ENCODE measurements around the gene IDI1.

Gene IDI1

DNA sequence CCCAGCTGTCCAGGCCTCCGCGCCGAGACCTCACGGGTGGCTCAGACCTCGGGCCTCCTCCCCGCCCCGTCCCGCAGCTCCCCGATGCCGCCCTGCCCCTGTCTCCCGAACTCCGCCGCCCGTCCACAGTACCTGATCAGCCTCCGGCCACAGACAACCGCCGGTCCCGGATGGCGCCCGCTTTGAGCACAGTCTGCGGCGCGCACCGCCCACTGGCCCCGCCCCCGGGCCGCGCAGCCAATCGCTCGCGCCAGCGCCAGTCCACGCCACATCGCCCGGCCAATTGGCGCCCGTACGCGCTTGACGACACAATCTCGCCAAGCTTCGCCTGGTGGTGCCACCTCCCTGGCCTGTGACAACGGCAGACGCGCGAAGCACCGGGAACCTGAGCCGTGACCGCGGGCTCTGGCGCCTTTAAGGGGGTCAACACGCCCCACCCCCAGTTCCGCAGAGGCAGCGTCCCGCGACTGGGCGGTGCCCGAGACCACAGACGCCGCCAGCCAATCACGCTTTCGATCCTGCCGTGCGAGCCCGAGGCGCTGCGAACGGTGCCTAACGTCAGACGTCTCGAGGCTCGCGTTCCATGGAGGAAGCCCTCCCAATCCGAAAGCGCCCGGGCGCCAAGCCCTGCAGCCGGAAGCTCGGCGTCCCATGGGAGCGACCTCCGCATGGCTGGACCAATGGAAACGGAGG, at the start of gene IDI1:
Gene IDI1 (minus strand): TSS at position 388 of the 693 bp plus-strand sequence. CDS start 116 bp downstream, at position 272.
- TF ChIP-seq, protein P1, sequence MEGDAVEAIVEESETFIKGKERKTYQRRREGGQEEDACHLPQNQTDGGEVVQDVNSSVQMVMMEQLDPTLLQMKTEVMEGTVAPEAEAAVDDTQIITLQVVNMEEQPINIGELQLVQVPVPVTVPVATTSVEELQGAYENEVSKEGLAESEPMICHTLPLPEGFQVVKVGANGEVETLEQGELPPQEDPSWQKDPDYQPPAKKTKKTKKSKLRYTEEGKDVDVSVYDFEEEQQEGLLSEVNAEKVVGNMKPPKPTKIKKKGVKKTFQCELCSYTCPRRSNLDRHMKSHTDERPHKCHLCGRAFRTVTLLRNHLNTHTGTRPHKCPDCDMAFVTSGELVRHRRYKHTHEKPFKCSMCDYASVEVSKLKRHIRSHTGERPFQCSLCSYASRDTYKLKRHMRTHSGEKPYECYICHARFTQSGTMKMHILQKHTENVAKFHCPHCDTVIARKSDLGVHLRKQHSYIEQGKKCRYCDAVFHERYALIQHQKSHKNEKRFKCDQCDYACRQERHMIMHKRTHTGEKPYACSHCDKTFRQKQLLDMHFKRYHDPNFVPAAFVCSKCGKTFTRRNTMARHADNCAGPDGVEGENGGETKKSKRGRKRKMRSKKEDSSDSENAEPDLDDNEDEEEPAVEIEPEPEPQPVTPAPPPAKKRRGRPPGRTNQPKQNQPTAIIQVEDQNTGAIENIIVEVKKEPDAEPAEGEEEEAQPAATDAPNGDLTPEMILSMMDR (conservative IDR thresholded peaks at IDR 0.05; ENCODE audit: low read depth, low read length), result no peak
- H3K4me3 ChIP-seq (ENCODE audit: low read depth, low read length), result peak within 1 kb of the TSS; percentile 91
- DNase-seq (ENCODE audit: low read depth), result peak; percentile 100

DNA sequence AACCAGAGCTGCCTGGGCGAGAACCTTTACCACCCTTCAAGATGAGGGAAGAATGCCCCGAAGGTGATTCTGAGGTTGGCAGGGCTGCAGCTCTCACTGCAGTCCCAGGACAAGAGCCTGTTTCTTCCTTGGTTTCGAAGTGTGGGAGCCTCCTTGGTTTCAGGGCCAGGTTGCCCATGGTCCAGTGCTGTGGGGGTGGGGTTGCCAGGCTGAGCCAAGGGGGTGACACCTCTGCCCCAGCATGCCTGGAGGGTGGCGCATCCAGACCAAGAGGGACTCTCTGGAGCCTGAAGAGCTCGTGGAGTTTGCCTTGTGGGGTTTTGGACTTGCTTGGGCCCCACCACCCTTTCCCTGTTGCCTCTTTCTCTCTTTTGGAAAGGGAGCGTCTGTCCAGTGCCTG, 48.5 kb upstream of the IDI1 start:
- no peak for DNase-seq (ENCODE audit: low read depth)
- H3K4me3 ChIP-seq (ENCODE audit: low read depth, low read length), result no peak overlapping the region
- TF ChIP-seq, protein P1 (conservative IDR thresholded peaks at IDR 0.05; ENCODE audit: low read depth, low read length), result no peak

DNA sequence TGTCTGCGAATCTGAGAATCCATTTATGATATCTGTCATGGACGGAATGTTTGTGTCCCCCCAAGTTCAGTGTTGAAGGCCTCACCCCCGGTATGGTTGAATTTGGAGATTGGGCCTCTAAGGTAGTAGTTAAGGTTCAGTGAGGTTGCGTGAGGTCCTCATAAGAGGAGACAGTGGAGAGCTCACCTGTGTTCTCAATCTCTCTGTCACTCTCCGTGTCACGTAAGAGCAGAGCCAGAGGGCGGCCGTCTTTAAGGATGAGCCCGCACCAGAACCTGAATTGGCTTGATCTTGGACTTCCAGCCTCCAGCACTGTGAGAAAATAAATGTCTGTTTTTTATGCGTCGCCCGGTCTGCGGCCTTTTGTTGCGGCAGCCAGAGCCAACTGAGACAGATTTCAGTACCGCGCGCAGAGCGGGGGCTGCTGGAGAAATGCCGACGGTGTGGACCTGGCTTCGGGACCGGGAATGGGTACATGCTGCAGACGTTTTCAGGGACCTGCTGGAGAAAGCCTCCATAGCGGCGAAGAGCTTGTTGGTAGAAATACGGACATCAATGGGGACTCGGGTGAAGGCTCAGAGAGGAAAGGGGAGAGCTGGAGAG, 47.5 kb upstream of the IDI1 start:
- no peak overlapping the region for H3K4me3 ChIP-seq (ENCODE audit: low read depth, low read length)
- DNase-seq (ENCODE audit: low read depth), result no peak
- TF ChIP-seq, protein P1 (conservative IDR thresholded peaks at IDR 0.05; ENCODE audit: low read depth, low read length), result no peak

DNA sequence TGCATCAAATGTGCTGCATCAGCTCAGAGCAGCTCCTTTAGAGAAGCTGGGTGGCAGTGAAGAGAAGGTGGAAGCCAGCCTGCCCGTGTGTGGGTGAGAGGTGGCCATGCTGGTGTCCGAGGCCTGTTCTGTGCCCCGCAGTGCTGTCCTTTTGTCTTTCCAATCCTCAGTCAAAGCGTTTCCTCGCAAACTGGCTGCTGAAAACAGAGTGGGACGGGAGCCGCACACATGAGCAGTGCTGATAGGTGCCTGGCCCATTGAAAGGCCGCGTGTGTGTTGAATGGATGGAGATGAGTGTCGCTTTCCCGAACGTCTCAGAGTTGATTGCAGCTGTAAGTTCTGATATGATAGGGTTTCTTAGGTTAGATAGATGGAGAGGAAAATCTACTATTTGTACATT, 46.6 kb upstream of the IDI1 start:
- DNase-seq (ENCODE audit: low read depth), result no peak
- TF ChIP-seq, protein P1 (conservative IDR thresholded peaks at IDR 0.05; ENCODE audit: low read depth, low read length), result no peak
- no peak overlapping the region for H3K4me3 ChIP-seq (ENCODE audit: low read depth, low read length)

DNA sequence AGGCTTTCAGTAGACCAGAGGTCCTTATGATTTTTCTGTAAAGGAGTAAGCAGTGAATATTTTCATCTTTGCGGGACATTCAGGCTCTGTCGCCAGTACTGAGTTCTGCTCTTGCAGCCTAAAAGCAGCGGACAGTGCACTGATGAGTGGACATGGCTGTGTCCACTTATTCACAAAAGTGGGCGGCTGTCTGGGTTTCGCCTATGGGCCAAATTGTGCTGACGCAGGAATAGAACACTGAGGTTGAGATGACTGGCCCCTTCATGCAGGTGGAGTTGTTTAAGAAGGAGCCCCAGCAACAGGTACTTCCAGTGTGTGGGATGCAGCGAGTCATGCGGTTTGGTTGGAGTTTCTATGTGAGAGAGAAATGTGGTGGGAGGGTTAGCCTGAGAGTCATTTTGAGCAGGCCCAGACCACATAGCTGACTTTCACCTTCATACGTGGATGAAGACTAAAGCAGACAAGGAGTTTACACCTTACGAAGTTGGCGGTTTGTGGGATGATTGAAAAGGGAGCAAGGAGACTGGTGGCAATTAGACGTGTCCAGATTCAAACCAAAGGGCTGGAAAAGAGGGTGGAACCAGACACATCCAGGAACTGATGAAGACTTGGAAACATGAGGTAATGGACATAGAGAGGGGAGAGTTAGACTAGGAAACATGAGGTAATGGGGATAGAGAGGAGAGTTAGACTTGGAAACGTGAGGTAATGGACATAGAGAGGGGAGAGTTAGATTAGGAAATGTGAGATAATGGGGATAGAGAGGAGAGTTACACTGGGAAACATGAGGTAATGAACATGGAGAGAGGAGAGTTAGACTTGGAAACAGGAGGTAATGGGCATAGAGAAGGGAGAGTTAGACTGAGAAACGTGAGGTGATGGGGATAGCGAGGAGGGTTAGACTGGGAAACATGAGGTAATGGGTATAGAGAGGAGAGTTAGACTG, 45.5 kb upstream of the IDI1 start:
- TF ChIP-seq, protein P1 (conservative IDR thresholded peaks at IDR 0.05; ENCODE audit: low read depth, low read length), result no peak
- DNase-seq (ENCODE audit: low read depth), result no peak
- no peak overlapping the region for H3K4me3 ChIP-seq (ENCODE audit: low read depth, low read length)

DNA sequence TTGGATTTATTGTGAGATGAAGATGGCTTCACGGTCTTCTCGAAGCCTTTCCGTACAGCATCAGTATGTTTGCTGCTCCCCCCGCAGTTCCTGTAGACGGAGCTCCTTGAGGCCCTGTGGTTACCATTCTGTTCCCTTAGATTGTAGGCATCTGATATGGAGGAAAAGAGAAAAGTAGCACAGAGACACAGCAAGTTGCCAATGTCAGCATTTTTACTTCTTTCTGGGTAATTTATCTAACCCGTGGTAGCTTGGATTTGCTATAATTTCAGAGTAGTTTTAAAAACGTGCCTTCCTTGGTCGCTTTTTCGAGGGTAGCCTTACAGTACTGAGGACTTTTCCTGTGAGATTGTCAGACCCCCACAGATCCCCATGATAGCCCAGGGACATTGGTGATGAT, 44.8 kb upstream of the IDI1 start:
- DNase-seq (ENCODE audit: low read depth), result no peak
- H3K4me3 ChIP-seq (ENCODE audit: low read depth, low read length), result no peak overlapping the region
- TF ChIP-seq, protein P1 (conservative IDR thresholded peaks at IDR 0.05; ENCODE audit: low read depth, low read length), result no peak

Measured in choroid plexus epithelial cell (primary cell).